ENCODE results near the gene KIF16B.

The KIF16B gene

DNA sequence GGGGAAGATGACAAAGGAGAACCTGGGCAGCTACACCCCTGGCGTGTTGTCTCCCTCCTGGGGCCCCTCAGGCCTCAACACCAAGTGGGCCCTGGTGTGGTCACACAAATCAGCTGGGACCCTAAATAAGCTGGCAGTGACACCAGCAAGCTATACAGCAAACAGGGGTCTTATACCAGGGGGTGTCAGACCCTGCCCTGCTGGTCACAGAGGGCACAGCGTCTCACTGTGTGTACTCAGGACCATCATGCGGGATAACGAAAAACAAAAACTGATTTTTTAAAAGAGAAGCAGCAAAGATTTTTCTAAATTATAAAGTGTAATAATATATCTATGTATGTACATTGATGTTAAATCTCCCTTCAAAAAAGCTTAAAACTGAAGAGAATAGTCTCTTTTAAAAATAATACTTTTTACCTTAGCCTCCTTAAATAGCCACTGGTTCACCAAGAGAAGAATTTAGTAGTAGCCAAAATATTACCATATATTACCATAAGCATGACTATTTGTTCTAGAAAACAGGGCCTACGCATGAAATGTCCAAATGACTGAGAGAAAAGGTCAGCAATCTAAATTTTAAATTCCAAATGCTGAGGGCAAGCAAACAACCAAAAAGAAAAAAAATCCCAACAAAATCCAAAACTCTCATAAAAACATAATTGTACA is 220.4 kb downstream of the KIF16B start:
- Histone ChIP-seq H3K27ac (ENCODE audit: extremely low read depth, low read depth, low read length) (no peak overlapping the region), H3K4me3 (ENCODE audit: low read depth, low read length) (no peak overlapping the region), H3K9me3 (ENCODE audit: control insufficient read depth, insufficient read depth, low read depth, low read length) (no peaks in the 10 kb centered on the region), H3K4me1 (ENCODE audit: control insufficient read depth, insufficient read depth, low read length) (no peaks in the 10 kb centered on the region), H3K36me3 (ENCODE audit: control insufficient read depth in 2 of 2, insufficient read depth in 1 of 2, low read length in 2 of 2) (no peaks in the 10 kb centered on the region)
- CTCF ChIA-PET = interaction anchor here (0.5 kb wide), 1 partner anchor 27 kb away, joined by 5 read pairs; no protein-coding TSS in a partner anchor
- TF ChIP-seq ZNF48 (tag by site-specific recombination; IDR thresholded peaks at IDR 0.05) = no peak
- no peak for TF ChIP-seq ZBTB44 (tag by site-specific recombination; IDR thresholded peaks at IDR 0.05)
- TF ChIP-seq BCL11A (tag by site-specific recombination; IDR thresholded peaks at IDR 0.05; ENCODE audit: low read depth) = no peak
- no peak for TF ChIP-seq ZNF747 (tag by site-specific recombination; IDR thresholded peaks at IDR 0.05)
- TF ChIP-seq ZNF433 (tag by site-specific recombination; IDR thresholded peaks at IDR 0.05; ENCODE audit: low read depth) = no peak
- TF ChIP-seq ZNF639 (tag by site-specific recombination; IDR thresholded peaks at IDR 0.05) = no peak
- no peak for TF ChIP-seq ZNF621 (tag by site-specific recombination; IDR thresholded peaks at IDR 0.05)
- POLR2A ChIA-PET = no interaction called here

DNA sequence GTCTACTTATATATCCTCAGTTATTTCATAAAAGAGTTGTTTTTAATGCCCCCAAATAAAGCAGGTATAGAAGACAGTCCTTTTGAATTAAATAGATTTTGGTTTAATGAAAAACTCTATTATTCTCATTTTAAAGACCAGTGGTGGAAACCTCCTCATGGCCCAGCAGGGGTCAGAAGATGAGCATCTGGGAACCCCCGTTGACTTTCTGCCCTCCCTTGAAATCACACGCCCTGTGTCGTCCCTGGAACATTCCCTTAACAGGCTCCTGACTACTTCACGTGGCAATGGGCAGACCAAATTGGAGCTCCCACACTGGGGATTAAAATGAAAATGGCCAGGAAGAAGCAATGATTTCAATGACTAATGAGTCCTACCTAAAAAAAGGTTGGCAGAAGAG is 220.9 kb downstream of the KIF16B start:
- no peaks in the 10 kb centered on the region for H3K36me3 ChIP-seq (ENCODE audit: control insufficient read depth in 2 of 2, insufficient read depth in 1 of 2, low read length in 2 of 2)
- no peak overlapping the region for H3K4me3 ChIP-seq (ENCODE audit: low read depth, low read length)
- H3K4me1 ChIP-seq (ENCODE audit: control insufficient read depth, insufficient read depth, low read length) = no peaks in the 10 kb centered on the region
- TF ChIP-seq ZBTB11 (tag by site-specific recombination; conservative IDR thresholded peaks at IDR 0.05; ENCODE audit: low read depth) (no peak), ZNF311 (tag by site-specific recombination; IDR thresholded peaks at IDR 0.05; ENCODE audit: borderline replicate concordance) (no peak), ZNF548 (tag by site-specific recombination; IDR thresholded peaks at IDR 0.05) (no peak), ZNF133 (tag by site-specific recombination; IDR thresholded peaks at IDR 0.05) (no peak), ZNF433 (tag by site-specific recombination; IDR thresholded peaks at IDR 0.05; ENCODE audit: low read depth) (no peak), KLF10 (tag by site-specific recombination; IDR thresholded peaks at IDR 0.05) (no peak), ZNF114 (tag by site-specific recombination; IDR thresholded peaks at IDR 0.05) (no peak), ZNF514 (tag by site-specific recombination; IDR thresholded peaks at IDR 0.05) (no peak), ZNF660 (tag by site-specific recombination; IDR thresholded peaks at IDR 0.05) (no peak), ZNF157 (tag by site-specific recombination; IDR thresholded peaks at IDR 0.05) (no peak), ZNF707 (tag by site-specific recombination; IDR thresholded peaks at IDR 0.05) (no peak), ZSCAN16 (tag by site-specific recombination; IDR thresholded peaks at IDR 0.05) (no peak), ZFP41 (tag by site-specific recombination; IDR thresholded peaks at IDR 0.05; ENCODE audit: borderline replicate concordance) (no peak), ZNF404 (tag by site-specific recombination; IDR thresholded peaks at IDR 0.05) (no peak), ZNF37A (tag by site-specific recombination; IDR thresholded peaks at IDR 0.05) (no peak), ZBTB1 (tag by site-specific recombination; IDR thresholded peaks at IDR 0.05) (no peak), GLIS2 (tag by site-specific recombination; IDR thresholded peaks at IDR 0.05) (no peak), ZBTB21 (tag by site-specific recombination; IDR thresholded peaks at IDR 0.05) (no peak), ZNF626 (tag by site-specific recombination; IDR thresholded peaks at IDR 0.05) (no peak)
- CTCF ChIA-PET = interaction anchor here (0.5 kb wide), 1 partner anchor 28 kb away, joined by 5 read pairs; no protein-coding TSS in a partner anchor
- no peak overlapping the region for H3K27ac ChIP-seq (ENCODE audit: extremely low read depth, low read depth, low read length)
- H3K9me3 ChIP-seq (ENCODE audit: control insufficient read depth, insufficient read depth, low read depth, low read length) = no peaks in the 10 kb centered on the region
- POLR2A ChIA-PET = no interaction called here

Data from HEK293 (cell line).